NOMO-1 treated with DMSO at 0.1 percent for 48 hours (cell line): ENCODE measurements around the gene SPCS2.
A peak's percentile ranks its signal among the peaks of the same experiment; 100 is the strongest.

Experiments
- DNase-seq: peaks from one replicate; lab custom pipeline; 2025; ENCODE audit not compliant: unreplicated experiment; lab: John Stamatoyannopoulos, UW

SPCS2 gene

GRCh38 chr11:74948898-74949752 is at the start of gene SPCS2, which contains the start of gene XRRA1:
SPCS2 (plus strand) TSS chr11:74949266; CDS start chr11:74949286, 20 bp downstream.
XRRA1 (minus strand) TSS chr11:74949091; CDS start chr11:74940878, 8,213 bp downstream.
- peak; percentile 98 for DNase-seq

DNA sequence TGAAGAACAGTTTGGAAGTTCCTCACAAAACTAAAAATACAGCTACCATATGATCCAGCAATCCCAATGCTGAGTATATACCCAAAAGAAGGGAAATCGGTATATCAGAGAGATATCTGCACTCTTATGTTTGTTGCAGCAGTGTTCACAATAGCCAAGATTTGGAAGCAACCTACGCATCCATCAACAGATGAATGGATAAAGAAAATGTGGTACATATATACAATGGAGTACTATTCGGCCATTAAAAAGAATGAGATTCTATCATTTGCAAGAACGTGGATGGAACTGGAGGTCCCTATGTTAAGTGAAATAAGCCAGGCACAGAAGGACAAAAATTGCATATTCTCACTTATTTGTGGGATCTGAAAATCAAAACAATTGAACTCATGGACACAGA is 46.7 kb upstream of the SPCS2 start:
- no peak for DNase-seq

GRCh38 chr11:74905326-74905725 is 43.7 kb upstream of the SPCS2 start:
- no peak for DNase-seq

DNA sequence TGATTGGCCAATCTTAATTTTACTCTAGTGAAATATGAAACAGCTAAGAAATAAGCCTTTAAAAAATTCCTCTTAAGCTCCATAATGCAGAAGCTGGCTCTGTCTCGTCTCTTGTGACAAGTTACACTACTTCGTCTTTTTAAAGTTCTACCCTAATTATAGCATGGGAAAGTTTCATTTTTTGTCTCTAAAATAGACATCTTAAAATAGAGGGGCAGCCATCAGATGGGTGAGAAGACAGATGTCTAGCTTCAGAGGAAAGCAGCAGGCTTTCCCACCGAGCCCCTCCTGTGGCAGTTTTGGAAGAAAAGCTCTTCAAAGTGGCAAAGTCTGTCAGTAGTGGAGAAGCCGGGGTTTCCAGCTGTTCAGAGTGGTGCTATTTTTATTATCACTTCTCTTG is 39.7 kb upstream of the SPCS2 start:
- no peak for DNase-seq

DNA sequence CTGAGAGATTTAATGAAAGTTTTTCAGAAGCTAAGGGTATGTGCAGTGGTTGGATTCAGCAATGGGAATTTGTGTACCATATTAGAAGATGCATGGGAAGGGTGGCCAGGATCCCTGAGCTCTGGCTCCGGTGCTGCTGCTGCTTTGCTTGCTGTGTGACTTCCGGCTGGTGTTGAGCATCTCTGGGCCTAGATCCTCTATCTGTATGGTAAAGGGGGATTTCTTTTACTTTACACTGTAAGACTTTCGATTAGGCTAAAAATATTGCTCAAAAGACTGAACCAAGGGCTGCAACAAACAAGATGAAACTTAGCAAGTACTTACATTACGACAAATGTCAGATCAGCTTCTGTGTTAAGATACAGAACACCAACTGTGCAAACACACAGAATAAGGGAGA is 39.3 kb upstream of the SPCS2 start:
- no peak for DNase-seq

DNA sequence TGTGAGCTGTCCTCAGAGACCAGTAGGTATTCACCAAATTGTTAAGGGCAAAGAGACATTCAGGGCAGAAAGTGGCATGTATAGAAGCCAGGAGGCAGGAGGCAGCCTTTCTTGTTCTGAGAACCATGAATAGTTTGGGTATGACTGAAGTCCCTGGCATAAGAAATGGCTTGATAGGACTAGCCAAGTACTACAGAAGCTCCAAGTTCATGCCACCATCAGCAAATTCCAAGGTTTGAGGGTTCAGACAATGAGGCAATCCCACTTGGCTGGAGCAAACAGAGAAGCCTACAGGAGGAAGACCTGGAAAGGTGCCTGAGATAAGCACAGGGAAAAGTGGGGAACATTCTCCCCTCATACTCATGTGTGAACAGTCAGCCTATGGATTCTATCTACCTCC is 25.9 kb upstream of the SPCS2 start:
- no peak for DNase-seq

- no peak for DNase-seq
Observed at GRCh38 chr11:74925281-74925680, 23.8 kb upstream of the SPCS2 start.

DNA sequence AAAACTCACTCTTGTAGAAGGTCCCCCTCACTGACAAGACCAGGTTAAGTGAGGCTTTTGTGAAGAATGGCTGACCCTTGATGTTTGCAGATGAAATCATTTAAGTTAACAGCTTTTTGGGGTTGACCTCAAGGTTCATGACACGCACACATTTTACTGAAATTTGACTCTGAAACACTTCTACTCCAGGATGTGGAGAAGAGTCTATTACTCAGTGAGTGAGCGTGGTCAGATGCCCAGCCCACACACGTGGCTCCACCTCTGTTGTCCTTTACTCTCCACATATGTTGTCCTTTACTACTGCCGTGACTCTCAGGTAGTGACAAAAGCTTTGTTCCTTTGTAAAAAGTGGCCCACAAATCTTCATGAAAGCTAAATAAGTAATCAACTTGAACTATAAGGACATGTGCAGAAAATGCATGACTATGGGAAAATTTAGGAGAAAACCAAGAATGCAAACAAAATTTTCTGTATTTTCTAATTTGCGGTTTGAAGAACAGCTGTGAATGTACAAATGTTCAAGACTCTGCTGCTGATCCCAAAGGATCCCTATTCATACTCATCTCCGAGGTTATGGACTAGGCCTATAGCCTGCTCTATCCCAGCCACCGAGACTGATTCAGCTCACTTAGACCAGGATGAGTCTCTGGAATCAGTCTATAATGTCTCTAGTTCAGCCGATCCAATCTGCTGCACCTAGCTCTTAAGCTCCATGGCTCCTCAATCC is 22.6 kb upstream of the SPCS2 start:
- DNase-seq, result no peak

DNA sequence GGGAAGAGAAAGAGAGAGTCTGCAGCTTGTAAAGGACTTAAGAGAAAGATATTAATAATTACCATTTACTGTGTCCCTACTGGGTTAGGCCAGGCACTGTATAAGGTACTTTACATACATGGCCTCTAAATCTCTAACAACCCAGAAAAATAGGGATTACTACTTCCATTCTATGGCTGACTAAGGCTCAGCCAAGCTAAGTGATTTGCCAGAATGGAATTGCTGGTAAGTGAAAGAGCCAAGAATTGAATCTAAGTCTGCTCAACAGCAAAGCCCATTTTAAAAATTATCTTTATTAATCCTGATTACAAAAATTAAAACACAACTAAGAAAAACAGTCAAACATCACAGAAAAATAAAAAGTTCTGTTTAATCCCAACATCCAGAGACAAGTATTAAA is 21.6 kb upstream of the SPCS2 start:
- DNase-seq, result no peak

GRCh38 chr11:74929431-74930363 is 19.4 kb upstream of the SPCS2 start:
- peak; percentile 62 for DNase-seq

- no peak for DNase-seq
Observed at GRCh38 chr11:74932169-74932568, 16.9 kb upstream of the SPCS2 start.

DNA sequence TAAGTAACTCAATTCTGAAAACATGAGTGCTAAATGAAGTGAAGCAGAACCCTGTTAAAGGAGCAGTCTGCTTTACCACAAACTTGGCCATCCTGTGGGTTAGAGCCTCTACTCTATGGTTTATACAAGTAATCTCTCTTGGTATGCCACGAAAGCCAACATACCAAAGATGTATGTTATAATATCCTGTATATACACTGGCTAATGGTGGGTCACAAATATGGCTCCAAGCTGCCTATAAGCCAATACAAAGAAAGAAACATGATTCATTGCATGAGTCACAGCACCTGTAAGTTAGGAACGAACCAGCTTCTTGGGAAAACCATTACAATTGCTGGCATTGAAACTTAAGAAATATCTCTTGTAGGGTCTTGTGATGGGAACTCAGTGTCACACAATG is 16.3 kb upstream of the SPCS2 start:
- no peak for DNase-seq

- DNase-seq, result no peak
Observed at GRCh38 chr11:74933765-74934164, 15.3 kb upstream of the SPCS2 start.

DNA sequence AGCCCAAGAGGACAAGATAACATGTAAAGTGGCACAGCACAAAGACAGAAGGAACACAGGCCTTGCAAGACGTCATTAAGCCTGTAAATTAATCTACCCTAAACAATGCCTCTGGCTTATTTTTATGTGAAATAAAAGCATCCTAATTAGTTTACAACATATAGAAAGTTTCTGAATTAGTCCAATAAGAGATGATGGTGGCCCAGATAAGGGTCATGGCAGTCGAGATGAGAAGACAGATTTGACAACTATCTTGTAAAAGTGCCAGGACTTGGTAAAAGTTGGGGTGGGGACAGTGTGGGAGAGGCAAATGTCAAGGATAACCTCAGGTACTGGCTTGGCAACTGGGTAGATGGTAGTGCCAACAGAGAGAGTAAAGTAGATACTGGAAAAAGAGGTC is 13.8 kb upstream of the SPCS2 start:
- DNase-seq, result no peak

DNA sequence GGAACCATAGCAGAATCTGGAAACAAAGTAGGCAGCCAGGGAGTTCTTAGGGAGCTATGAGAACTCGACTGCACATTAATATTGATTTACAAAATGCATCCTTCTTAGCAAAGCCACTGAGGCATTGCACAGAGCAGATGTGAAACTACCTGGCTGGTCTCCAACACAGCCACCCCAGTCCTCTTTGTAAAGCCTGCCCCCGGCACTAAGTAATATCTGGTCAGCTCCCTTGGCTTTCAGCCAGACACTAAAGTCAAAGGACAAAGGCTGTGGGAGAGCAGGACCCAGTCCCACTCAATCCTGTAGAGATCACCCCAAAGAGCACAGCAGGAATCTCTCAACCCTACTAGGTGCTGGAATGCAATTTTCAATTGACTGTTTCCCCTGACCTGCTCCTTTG is 13.0 kb upstream of the SPCS2 start:
- DNase-seq, result no peak

GRCh38 chr11:74936976-74937375 is 12.1 kb upstream of the SPCS2 start:
- no peak for DNase-seq

- DNase-seq, result no peak
Observed at GRCh38 chr11:74937696-74938475, 11.2 kb upstream of the SPCS2 start.

GRCh38 chr11:74941492-74941891 is 7.6 kb upstream of the SPCS2 start:
- no peak for DNase-seq

GRCh38 chr11:74942073-74942759 is 6.8 kb upstream of the SPCS2 start:
- no peak for DNase-seq

- DNase-seq, result no peak
Observed at GRCh38 chr11:74948546-74948897, 544 bp upstream of the SPCS2 start.
